Measurements from ENCODE around the gene ABLIM2. TPM values are rescaled to one million over a fixed set of nuclear protein-coding genes. Genes with fewer than 3 reads are reported as not detected.

The ABLIM2 gene
- total RNA-seq, 2 donors from 2014 or later, result 2.6 to 7.3 TPM

GRCh38 chr4:8133897-8134563, 24.6 kb downstream of the ABLIM2 start:
- Histone ChIP-seq H3K4me1 (replicated peaks) (no peaks in the 10 kb centered on the region), H3K4me3 (no peak overlapping the region), H3K27ac (no peak overlapping the region), H3K36me3 (no peaks in the 10 kb centered on the region), H3K9me3 (no peaks in the 10 kb centered on the region), H3K27me3 (replicated peaks; ENCODE audit: insufficient read depth) (no peaks in the 10 kb centered on the region)
- TF ChIP-seq CTCF (IDR thresholded peaks at IDR 0.05), result no peak
- no peak for TF ChIP-seq POLR2A (IDR thresholded peaks at IDR 0.05)
- TF ChIP-seq POLR2AphosphoS5 (IDR thresholded peaks at IDR 0.05), result no peak
- WGBS, result 60% methylated on average over 26 of the region's 26 CpGs
- intact Hi-C loops (cut with DNase I), result no loop called here
- no peak for DNase-seq (ENCODE audit: low spot score)

GRCh38 chr4:8132947-8133705, 25.5 kb downstream of the ABLIM2 start:
- no peaks in the 10 kb centered on the region for H3K9me3 ChIP-seq
- no peaks in the 10 kb centered on the region for H3K27me3 ChIP-seq (replicated peaks; ENCODE audit: insufficient read depth)
- no peak for DNase-seq (ENCODE audit: low spot score)
- 84% methylated on average over 27 of the region's 27 CpGs for WGBS
- H3K4me3 ChIP-seq, result no peak overlapping the region
- TF ChIP-seq POLR2A (IDR thresholded peaks at IDR 0.05) (no peak), CTCF (IDR thresholded peaks at IDR 0.05) (no peak), POLR2AphosphoS5 (IDR thresholded peaks at IDR 0.05) (no peak)
- no peaks in the 10 kb centered on the region for H3K36me3 ChIP-seq
- H3K27ac ChIP-seq, result no peak overlapping the region
- H3K4me1 ChIP-seq (replicated peaks), result no peaks in the 10 kb centered on the region
- intact Hi-C loops (cut with DNase I), result no loop called here

- no peaks in the 10 kb centered on the region for H3K27me3 ChIP-seq (replicated peaks; ENCODE audit: insufficient read depth)
- 86% methylated on average over 10 of the region's 10 CpGs for WGBS
- no peaks in the 10 kb centered on the region for H3K9me3 ChIP-seq
- DNase-seq (ENCODE audit: low spot score), result no peak
- TF ChIP-seq POLR2A (IDR thresholded peaks at IDR 0.05), result no peak
- TF ChIP-seq CTCF (IDR thresholded peaks at IDR 0.05), result no peak
- no peak for TF ChIP-seq POLR2AphosphoS5 (IDR thresholded peaks at IDR 0.05)
- no peak overlapping the region for H3K27ac ChIP-seq
- H3K4me3 ChIP-seq, result no peak overlapping the region
- intact Hi-C loops (cut with DNase I), result no loop called here
- H3K4me1 ChIP-seq (replicated peaks), result no peaks in the 10 kb centered on the region
- no peaks in the 10 kb centered on the region for H3K36me3 ChIP-seq
These were observed 26.2 kb downstream of the ABLIM2 start for GRCh38 chr4:8132400-8132799.

- Histone ChIP-seq H3K27ac (no peak overlapping the region), H3K4me3 (no peak overlapping the region), H3K4me1 (replicated peaks) (no peaks in the 10 kb centered on the region), H3K36me3 (no peaks in the 10 kb centered on the region), H3K27me3 (replicated peaks; ENCODE audit: insufficient read depth) (no peaks in the 10 kb centered on the region), H3K9me3 (no peaks in the 10 kb centered on the region)
- intact Hi-C loops (cut with DNase I), result no loop called here
- WGBS, result 81% methylated on average over 18 of the region's 18 CpGs
- DNase-seq (ENCODE audit: low spot score), result no peak
- no peak for TF ChIP-seq CTCF (IDR thresholded peaks at IDR 0.05)
- no peak for TF ChIP-seq POLR2AphosphoS5 (IDR thresholded peaks at IDR 0.05)
- TF ChIP-seq POLR2A (IDR thresholded peaks at IDR 0.05), result no peak
These were observed 26.8 kb downstream of the ABLIM2 start for GRCh38 chr4:8131826-8132225.

GRCh38 chr4:8131210-8131609, 27.4 kb downstream of the ABLIM2 start:
- no peaks in the 10 kb centered on the region for H3K27me3 ChIP-seq (replicated peaks; ENCODE audit: insufficient read depth)

More at GRCh38 chr4:8131210-8131609, 27.4 kb downstream of the ABLIM2 start:
- no peak for DNase-seq (ENCODE audit: low spot score)
- Histone ChIP-seq H3K9me3 (no peaks in the 10 kb centered on the region), H3K4me3 (no peak overlapping the region), H3K36me3 (no peaks in the 10 kb centered on the region), H3K4me1 (replicated peaks) (no peaks in the 10 kb centered on the region), H3K27ac (no peak overlapping the region)
- intact Hi-C loops (cut with DNase I), result no loop called here
- 65% methylated on average over 8 of the region's 8 CpGs for WGBS
- TF ChIP-seq POLR2AphosphoS5 (IDR thresholded peaks at IDR 0.05) (no peak), CTCF (IDR thresholded peaks at IDR 0.05) (no peak), POLR2A (IDR thresholded peaks at IDR 0.05) (no peak)
